ENCODE data around the gene COL19A1.
A peak's percentile ranks its signal among the peaks of the same experiment; 100 is the strongest.

- TF ChIP-seq CTCF (IDR thresholded peaks at IDR 0.05) (0 out of 2 replicates have a peak, but pooled peaks have one; percentile 10), POLR2AphosphoS5 (IDR thresholded peaks at IDR 0.05; ENCODE audit: low read depth, low read length) (no peak), REST (IDR thresholded peaks at IDR 0.05; ENCODE audit: insufficient read depth in 1 of 2, low read depth in 2 of 2, low read length in 1 of 2) (no peak), SIN3A (IDR thresholded peaks at IDR 0.05; ENCODE audit: borderline replicate concordance, insufficient read depth, low read depth, low read length) (no peak)
These were observed 1.3 kb downstream of the COL19A1 start for GRCh38 chr6:69867639-69867976.
